HepG2 (cell line): ENCODE results near the gene SFPQ. TPM values are rescaled to one million over a fixed set of nuclear protein-coding genes. Genes with fewer than 3 reads are reported as not detected.

Source experiments
- ATAC-seq: fragments of 200-7000 bp; cut with Tn5 transposase; 3 replicates; pipeline ENCODE4 v1.9.1; 2020; ENCODE audit warnings: mild to moderate bottlenecking, moderate library complexity
- BruUV-seq: library from RNA; stranded (reverse); fragments of 400-500 nt; replicated peaks from 2 replicates; lab custom pipeline; 2021; lab: Mats Ljungman, UMichigan
- CTCF ChIA-PET: fragments of 300-600 bp; formaldehyde crosslinking; extraction: SDS; loops from one replicate; lab custom pipeline; 2021; ENCODE audit warnings: low total read pairs, inconsistent platforms, low intra/inter-chr PET ratio; lab: Yijun Ruan, JAX
- POLR2A ChIA-PET: fragments of 350-600 bp; sonication (Branson Sonifier 250); formaldehyde crosslinking; loops from one replicate; lab custom pipeline; 2020; ENCODE audit warnings: antibody characterized with exemption, inconsistent platforms; lab: Yijun Ruan, JAX
- DNase-seq: peaks from one replicate; pipeline ENCODE4 v3.0.0-alpha.2; 2015; ENCODE audit warnings: low spot score
- FAIRE-seq: peaks from 3 replicates; lab custom pipeline; 2011; peaks lifted over from hg19 to GRCh38; lab: Jason Lieb, UNC
- H2AFZ ChIP-seq: one replicate; pipeline ENCODE4 v1.6.1; 2011; ENCODE audit warnings: low read length, inconsistent platforms
- H3K27ac ChIP-seq: fragments of 300-600 bp; 3 replicates; pipeline ENCODE4 v1.8.0; 2011; ENCODE audit warnings: mixed run types, mild to moderate bottlenecking, mixed read lengths, low read length, inconsistent platforms; ENCODE audit not compliant: insufficient read depth; ENCODE audit errors: extremely low read length
- H3K27me3 ChIP-seq, 2 experiments: fragments of 200-600 bp in 1 of 2; 2 replicates in 1 of 2; 3 replicates in 1 of 2; pipeline versions ENCODE4 v1.6.0 to v1.8.0; 2011; ENCODE audit warnings: low read length in 2 of 2, mild to moderate bottlenecking in 2 of 2, moderate library complexity in 2 of 2, inconsistent platforms in 1 of 2; ENCODE audit not compliant: insufficient read depth in 2 of 2, control insufficient read depth in 1 of 2
- H3K36me3 ChIP-seq, 2 experiments: fragments of 200-600 bp in 1 of 2; replicated peaks in 1 of 2; 2 replicates in 1 of 2; 3 replicates in 1 of 2; pipeline versions ENCODE4 v1.5.1 to v1.8.0; 2011; ENCODE audit warnings: low read length in 2 of 2, inconsistent platforms in 1 of 2; ENCODE audit not compliant: insufficient read depth in 2 of 2, control insufficient read depth in 1 of 2
- H3K4me1 ChIP-seq: 2 replicates; pipeline ENCODE4 v1.5.1; 2012; ENCODE audit warnings: low read length, inconsistent platforms; ENCODE audit not compliant: insufficient read depth
- H3K4me2 ChIP-seq: 2 replicates; pipeline ENCODE4 v1.6.0; 2011; ENCODE audit warnings: low read depth, low read length, inconsistent platforms
- H3K4me3 ChIP-seq, 3 experiments: fragments of 200-600 bp in 1 of 3; sonication (generic), shearing (Covaris generic) in 1 of 3; replicated peaks in 1 of 3; 2 replicates each; pipeline ENCODE4 v1.5.1; 2011 to 2016; ENCODE audit warnings: low read length in 3 of 3, inconsistent platforms in 2 of 3, low read depth in 2 of 3, mild to moderate bottlenecking in 2 of 3, control low read depth in 1 of 3, mixed read lengths in 1 of 3; ENCODE audit not compliant: insufficient read depth in 1 of 3
- H3K79me2 ChIP-seq: one replicate; pipeline ENCODE4 v1.6.1; 2011; ENCODE audit warnings: low read length, inconsistent platforms; ENCODE audit not compliant: insufficient read depth
- H3K9ac ChIP-seq: 2 replicates; pipeline ENCODE4 v1.6.0; 2011; ENCODE audit warnings: mild to moderate bottlenecking, low read depth, low read length, inconsistent platforms; ENCODE audit not compliant: insufficient read depth
- H3K9me3 ChIP-seq: 2 replicates; pipeline ENCODE4 v1.5.1; 2012; ENCODE audit warnings: mild to moderate bottlenecking, low read length
- H4K20me1 ChIP-seq: 2 replicates; pipeline ENCODE4 v1.6.0; 2011; ENCODE audit warnings: inconsistent platforms, mild to moderate bottlenecking, low read length, moderate library complexity; ENCODE audit not compliant: insufficient read depth
- PAWR ChIP-seq: sonication (generic); formaldehyde crosslinking; IDR thresholded peaks from 2 replicates; pipeline ENCODE4 v1.4.0; 2020; ENCODE audit warnings: missing genetic modification reagents, mild to moderate bottlenecking, borderline replicate concordance
- POLR2A ChIP-seq, 2 experiments: IDR thresholded peaks; 2 replicates each; pipeline ENCODE4 v1.6.1; 2011; ENCODE audit warnings: low read depth in 2 of 2, low read length in 2 of 2, mild to moderate bottlenecking in 1 of 2, moderate library complexity in 1 of 2; ENCODE audit not compliant: insufficient read depth in 1 of 2
- POLR2AphosphoS2 ChIP-seq: IDR thresholded peaks from 2 replicates; pipeline ENCODE4 v1.6.1; 2011; ENCODE audit warnings: low read depth, low read length, improper control_type of control experiment
- POLR2G ChIP-seq: fragments of 200-400 bp; formaldehyde crosslinking; IDR thresholded peaks from 2 replicates; pipeline ENCODE4 v1.6.1; 2018; ENCODE audit warnings: mild to moderate bottlenecking, low read depth, low read length, moderate library complexity
- RBFOX2 ChIP-seq: fragments of 200-400 bp; formaldehyde crosslinking; IDR thresholded peaks from 2 replicates; pipeline ENCODE4 v1.6.1; 2017; ENCODE audit warnings: low read depth, mild to moderate bottlenecking, low read length
- RBM22 ChIP-seq: fragments of 200-400 bp; formaldehyde crosslinking; optimal IDR thresholded peaks from 2 replicates; pipeline ENCODE3; 2017; ENCODE audit warnings: mild to moderate bottlenecking, low read length, moderate library complexity
- SAP130 ChIP-seq: IDR thresholded peaks from 2 replicates; pipeline ENCODE4 v1.6.1; 2016; ENCODE audit warnings: low read depth
- ZFP41 ChIP-seq: sonication (generic); formaldehyde crosslinking; IDR thresholded peaks from 2 replicates; pipeline ENCODE4 v1.4.0; 2020; ENCODE audit warnings: mild to moderate bottlenecking, missing genetic modification reagents, borderline replicate concordance
- ZFP62 ChIP-seq: sonication (generic); formaldehyde crosslinking; IDR thresholded peaks from 2 replicates; pipeline ENCODE4 v1.4.0; 2020; ENCODE audit warnings: missing genetic modification reagents
- WGBS: methylation state at CpG from one replicate; pipeline ENCODE4 v1.1.6; 2017; ENCODE audit warnings: low lambda C conversion rate; 5-methylcytosine and 5-hydroxymethylcytosine counted together
- in situ Hi-C: cut with HindIII; loops from 2 replicates; pipeline ENCODE4 v1.10.0; 2017; ENCODE audit warnings: low pct_unique_long_range_greater_than_20kb; ENCODE audit not compliant: extremely low pct_ligation_motif_present
- intact Hi-C: fragments of 100-400 bp; cut with micrococcal nuclease; formaldehyde crosslinking; loops from one replicate; pipeline ENCODE4 v1.10.0; 2022; ENCODE audit not compliant: unreplicated experiment
- polyA plus RNA-seq, 8 experiments: library from polyadenylated mRNA; depleted of rRNA in 3 of 8; stranded (reverse) in 7 of 8; unstranded in 1 of 8; fragments of >200 nt; fragmentation: Illumina TruSeq in 4 of 8; extraction: Trizol in 4 of 8; gene quantifications; 2 replicates each; pipeline versions ENCODE4 v1.2.1 to v1.2.3, GENCODE V29; 2011 to 2016; ENCODE audit warnings: low read depth in 4 of 8, missing spikeins in 1 of 8, mixed read lengths in 1 of 8; ENCODE audit not compliant: insufficient read depth in 1 of 8
- total RNA-seq, 5 experiments: library from RNA; depleted of rRNA; stranded (reverse); fragments of >200 nt; fragmentation: Illumina TruSeq; extraction: Trizol; gene quantifications; 2 replicates each; pipeline ENCODE4 v1.2.3, GENCODE V29; 2016; ENCODE audit warnings: low read depth in 1 of 5

Gene SFPQ
- total and polyA plus RNA-seq, 2 of the 13 experiments (the other 11 are each of a cell fraction or from before 2014, with no cell fraction given), result 101 to 292 TPM

DNA sequence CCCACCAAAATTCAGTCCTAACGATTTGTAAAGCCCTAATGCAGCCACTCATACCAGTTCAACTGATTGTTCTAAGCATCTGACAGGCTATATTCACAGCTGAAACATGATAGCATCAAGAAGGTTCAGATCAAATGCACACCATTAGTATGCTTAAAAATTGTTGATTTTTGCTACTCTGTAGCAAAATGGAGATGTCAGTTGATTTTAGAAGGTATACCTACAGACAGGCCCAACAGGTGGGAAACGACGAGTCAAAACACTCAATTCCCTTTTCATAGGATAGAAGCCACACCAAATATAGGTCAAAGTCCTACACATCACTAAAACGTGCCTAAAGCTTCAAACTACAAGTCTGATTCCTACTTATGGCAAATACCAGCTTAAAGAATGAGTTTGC lies 6.7 kb downstream of the SFPQ start (continued):
- no peak for TF ChIP-seq PAWR (CRISPR knock-in tag)
- TF ChIP-seq ZFP41, result no peak
- peak; percentile 72 for TF ChIP-seq POLR2AphosphoS2
- TF ChIP-seq SAP130 (CRISPR knock-in tag), result no peak
- peak; percentile 89 for TF ChIP-seq RBM22
- TF ChIP-seq POLR2A (IDR thresholded peaks at IDR 0.05; ENCODE audit: insufficient read depth in 1 of 2, low read depth in 2 of 2, low read length in 2 of 2), result peak in 1 of 2 experiments; percentile 15; a peak in 1 of 4 replicates
- TF ChIP-seq POLR2G, result 0 out of 2 replicates have a peak, but pooled peaks have one; percentile 31

DNA sequence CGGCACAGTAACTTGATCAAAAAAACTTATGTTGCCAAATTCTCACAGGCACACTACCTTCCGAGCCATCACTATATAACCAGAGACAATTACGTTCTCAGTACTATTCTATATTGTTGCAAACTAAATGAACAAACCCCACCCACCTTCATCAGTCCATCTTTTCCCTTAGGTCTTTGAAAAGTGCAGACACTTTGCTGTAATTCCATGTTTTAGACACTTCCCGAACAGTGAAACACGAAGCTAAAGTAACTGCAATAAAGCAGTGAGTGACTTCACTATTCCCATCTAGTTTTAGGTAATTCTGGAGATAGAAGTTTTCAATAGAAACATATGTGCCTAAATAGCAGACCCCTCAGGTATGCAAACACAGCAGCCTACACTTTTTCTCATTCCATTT lies 7.7 kb downstream of the SFPQ start:
- FAIRE-seq, result no peak
- H3K27me3 ChIP-seq, result no peaks in the 10 kb centered on the region
- in situ Hi-C loops (no loop called here), intact Hi-C loops (no loop called here)
- H2AFZ ChIP-seq, result no peak overlapping the region
- H4K20me1 ChIP-seq, result peaks cover 98% of the 10 kb centered on the region
- ChIA-PET POLR2A (no interaction called here), CTCF (no interaction called here)
- H3K9ac ChIP-seq, result no peak overlapping the region
- no TSS peak for BruUV-seq
- peaks cover 40 to 87% of the 10 kb centered on the region in 2 experiments for H3K36me3 ChIP-seq
- WGBS, result 94% methylated on average over 5 of the region's 5 CpGs
- ATAC-seq, result no peak
- TF ChIP-seq POLR2AphosphoS2 (peak; percentile 55; the same call in 1 of the 2 replicates), RBFOX2 (peak; percentile 30; the same call in 1 of the 2 replicates), RBM22 (peak; percentile 91), POLR2A (IDR thresholded peaks at IDR 0.05; ENCODE audit: insufficient read depth in 1 of 2, low read depth in 2 of 2, low read length in 2 of 2) (peak in 1 of 2 experiments; percentile 59; a peak in 2 of 4 replicates), ZFP62 (no peak)
- H3K27ac ChIP-seq, result no peak overlapping the region
- H3K79me2 ChIP-seq, result peaks cover 96% of the 10 kb centered on the region
- H3K4me1 ChIP-seq, result peaks cover 100% of the 10 kb centered on the region
- peak overlapping the region; percentile 10; the same call in 1 of the 2 replicates for H3K4me2 ChIP-seq
- H3K9me3 ChIP-seq, result no peaks in the 10 kb centered on the region
- H3K4me3 ChIP-seq, result no peak overlapping the region
- DNase-seq, result no peak
